OCI-LY3 (cell line): ENCODE measurements around the gene FEM1B.

ENCODE experiments used
- H2AFZ ChIP-seq: fragments of 200-600, 300-600 bp; shearing (Covaris generic); 2 replicates; pipeline ENCODE4 v1.6.0; 2014; ENCODE audit warnings: antibody characterized with exemption, low read depth, low read length
- H3K27ac ChIP-seq: fragments of 200-600, 300-600 bp; sonication (generic); 2 replicates; pipeline ENCODE4 v1.5.1; 2014; ENCODE audit warnings: mild to moderate bottlenecking, low read length, moderate library complexity, mixed read lengths
- H3K27me3 ChIP-seq: fragments of 200-600, 300-600 bp; sonication (generic); 2 replicates; pipeline ENCODE4 v1.6.1; 2014; ENCODE audit warnings: low read depth, low read length, mixed read lengths
- H3K36me3 ChIP-seq: fragments of 200-600, 300-600 bp; sonication (generic); replicated peaks from 2 replicates; pipeline ENCODE3; 2014; ENCODE audit warnings: low read depth, low read length, mixed read lengths
- H3K4me1 ChIP-seq: fragments of 300-600, 200-600 bp; sonication (generic); 2 replicates; pipeline ENCODE4 v1.6.1; 2014; ENCODE audit warnings: low read length, mixed read lengths
- H3K4me2 ChIP-seq: fragments of 200-600, 300-600 bp; sonication (generic); 2 replicates; pipeline ENCODE4 v1.6.1; 2014; ENCODE audit warnings: low read length, mixed read lengths
- H3K4me3 ChIP-seq: fragments of 300-600, 200-600 bp; sonication (generic); 2 replicates; pipeline ENCODE4 v1.5.1; 2014; ENCODE audit warnings: antibody characterized with exemption, mild to moderate bottlenecking, low read length, moderate library complexity
- H3K79me2 ChIP-seq: fragments of 300-600, 200-600 bp; shearing (Covaris generic); 2 replicates; pipeline ENCODE4 v1.6.1; 2014; ENCODE audit warnings: mild to moderate bottlenecking, low read length, mixed read lengths
- H3K9ac ChIP-seq: fragments of 300-600, 200-600 bp; shearing (Covaris generic); 2 replicates; pipeline ENCODE4 v1.6.0; 2014; ENCODE audit warnings: mild to moderate bottlenecking, low read length, moderate library complexity
- H3K9me3 ChIP-seq: fragments of 200-600, 300-600 bp; shearing (Covaris generic); 2 replicates; pipeline ENCODE4 v1.6.1; 2014; ENCODE audit warnings: low read length, mixed read lengths; ENCODE audit not compliant: insufficient read depth
- H4K20me1 ChIP-seq: fragments of 200-600, 300-600 bp; sonication (generic); 2 replicates; pipeline ENCODE4 v1.6.1; 2016; ENCODE audit warnings: low read length, mixed read lengths; ENCODE audit not compliant: insufficient read depth
- EZH2phosphoT487 ChIP-seq: fragments of 200-600 bp; shearing (Covaris generic); IDR thresholded peaks from 2 replicates; pipeline ENCODE4 v1.6.1; 2018; ENCODE audit warnings: antibody characterized with exemption, mixed run types, low read depth
- TF ChIP-seq, protein P1 (sequence below): fragments of 200-600, 300-600 bp; sonication (generic); IDR thresholded peaks from 2 replicates; pipeline ENCODE4 v1.5.1; 2014; ENCODE audit warnings: antibody characterized with exemption, low read length, low read depth

FEM1B gene

DNA sequence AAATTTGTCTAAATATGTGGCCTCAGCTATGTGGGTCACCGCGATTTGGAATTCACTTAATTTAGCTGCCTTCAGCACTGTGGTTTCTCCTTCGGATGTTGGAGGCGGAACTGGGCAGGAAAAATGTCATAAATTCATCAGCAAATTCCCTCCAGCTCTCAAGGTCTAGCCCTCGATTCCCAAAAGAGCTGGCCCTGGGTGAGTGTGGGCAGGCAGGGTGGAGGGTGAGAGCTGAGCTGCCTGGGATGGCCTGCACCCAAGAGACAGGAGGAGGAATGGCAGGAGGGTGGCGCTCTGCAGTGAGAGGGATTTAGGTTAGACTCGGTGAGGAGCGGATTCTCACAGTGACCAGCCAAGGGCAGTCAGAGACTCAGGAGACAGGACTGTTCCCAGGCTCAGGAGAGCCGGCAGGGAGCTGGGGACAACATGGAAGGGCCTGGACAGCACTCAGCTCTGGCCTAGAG, 57.1 kb downstream of the FEM1B start:
- Histone ChIP-seq H3K27ac (no peak overlapping the region), H4K20me1 (no peaks in the 10 kb centered on the region), H2AFZ (no peak overlapping the region), H3K9me3 (no peaks in the 10 kb centered on the region), H3K4me1 (no peaks in the 10 kb centered on the region), H3K79me2 (no peaks in the 10 kb centered on the region), H3K4me2 (no peak overlapping the region), H3K27me3 (peaks cover 14% of the 10 kb centered on the region), H3K4me3 (no peak overlapping the region), H3K36me3 (no peaks in the 10 kb centered on the region), H3K9ac (no peak overlapping the region)
- no peak for TF ChIP-seq EZH2phosphoT487
- TF ChIP-seq, protein P1, sequence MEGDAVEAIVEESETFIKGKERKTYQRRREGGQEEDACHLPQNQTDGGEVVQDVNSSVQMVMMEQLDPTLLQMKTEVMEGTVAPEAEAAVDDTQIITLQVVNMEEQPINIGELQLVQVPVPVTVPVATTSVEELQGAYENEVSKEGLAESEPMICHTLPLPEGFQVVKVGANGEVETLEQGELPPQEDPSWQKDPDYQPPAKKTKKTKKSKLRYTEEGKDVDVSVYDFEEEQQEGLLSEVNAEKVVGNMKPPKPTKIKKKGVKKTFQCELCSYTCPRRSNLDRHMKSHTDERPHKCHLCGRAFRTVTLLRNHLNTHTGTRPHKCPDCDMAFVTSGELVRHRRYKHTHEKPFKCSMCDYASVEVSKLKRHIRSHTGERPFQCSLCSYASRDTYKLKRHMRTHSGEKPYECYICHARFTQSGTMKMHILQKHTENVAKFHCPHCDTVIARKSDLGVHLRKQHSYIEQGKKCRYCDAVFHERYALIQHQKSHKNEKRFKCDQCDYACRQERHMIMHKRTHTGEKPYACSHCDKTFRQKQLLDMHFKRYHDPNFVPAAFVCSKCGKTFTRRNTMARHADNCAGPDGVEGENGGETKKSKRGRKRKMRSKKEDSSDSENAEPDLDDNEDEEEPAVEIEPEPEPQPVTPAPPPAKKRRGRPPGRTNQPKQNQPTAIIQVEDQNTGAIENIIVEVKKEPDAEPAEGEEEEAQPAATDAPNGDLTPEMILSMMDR, result no peak

DNA sequence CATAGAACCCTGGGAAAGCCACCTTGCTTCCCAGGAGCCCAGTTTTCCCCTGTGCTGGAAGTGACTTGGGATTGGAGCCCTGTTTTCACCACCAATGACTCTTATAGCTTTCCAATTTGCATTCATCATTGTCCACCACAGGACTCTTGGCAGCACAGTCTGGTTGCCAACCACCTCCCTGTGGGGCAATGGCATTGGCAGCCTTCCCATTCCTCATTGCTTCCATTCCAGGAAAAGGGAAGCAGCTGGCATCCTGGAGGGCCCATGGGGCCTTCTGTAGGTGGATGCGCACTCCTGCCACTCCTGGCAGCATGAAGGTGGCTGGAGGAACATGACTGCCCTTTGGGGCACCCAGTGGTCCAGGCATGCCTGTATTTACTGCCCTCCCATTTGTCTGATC, 57.7 kb downstream of the FEM1B start:
- no peak overlapping the region for H3K27ac ChIP-seq
- TF ChIP-seq, protein P1, result no peak
- no peak for TF ChIP-seq EZH2phosphoT487
- no peak overlapping the region for H3K4me2 ChIP-seq
- no peaks in the 10 kb centered on the region for H3K9me3 ChIP-seq
- no peaks in the 10 kb centered on the region for H3K36me3 ChIP-seq
- no peak overlapping the region for H3K9ac ChIP-seq
- H2AFZ ChIP-seq, result no peak overlapping the region
- H3K4me3 ChIP-seq, result no peak overlapping the region
- peaks cover 10% of the 10 kb centered on the region; the same call in 1 of the 2 replicates for H3K27me3 ChIP-seq
- no peaks in the 10 kb centered on the region for H3K4me1 ChIP-seq
- no peaks in the 10 kb centered on the region for H4K20me1 ChIP-seq
- no peaks in the 10 kb centered on the region for H3K79me2 ChIP-seq

DNA sequence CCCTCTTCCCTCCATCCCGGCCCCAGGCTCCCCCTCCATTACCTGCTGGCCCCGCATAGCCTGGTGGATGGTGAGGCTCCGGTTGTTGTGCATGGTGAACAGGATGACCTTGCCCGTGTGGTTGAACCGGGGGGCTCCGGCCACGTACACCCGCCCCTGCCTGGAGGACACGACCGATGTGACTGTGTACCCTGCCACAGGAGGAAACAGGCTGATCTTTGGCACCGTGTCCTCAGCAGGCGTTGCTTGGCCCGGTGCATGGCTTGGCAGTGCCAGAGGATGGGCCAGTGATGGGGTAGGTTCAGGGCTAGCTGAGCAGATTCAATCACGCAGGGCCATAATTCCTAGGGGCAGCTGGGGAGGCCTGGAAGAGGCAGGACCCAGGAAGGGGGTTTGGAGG, 58.1 kb downstream of the FEM1B start:
- Histone ChIP-seq H3K27ac (no peak overlapping the region), H3K36me3 (no peaks in the 10 kb centered on the region), H2AFZ (no peak overlapping the region), H3K27me3 (peaks cover 9% of the 10 kb centered on the region; the same call in 1 of the 2 replicates), H3K9ac (no peak overlapping the region), H3K4me2 (no peak overlapping the region), H3K4me3 (no peak overlapping the region), H3K9me3 (no peaks in the 10 kb centered on the region), H3K79me2 (no peaks in the 10 kb centered on the region), H4K20me1 (no peaks in the 10 kb centered on the region), H3K4me1 (no peaks in the 10 kb centered on the region)
- no peak for TF ChIP-seq EZH2phosphoT487
- TF ChIP-seq, protein P1, result no peak

GRCh38 chr15:68336516-68336915, 59.0 kb downstream of the FEM1B start:
- Histone ChIP-seq H3K27ac (no peak overlapping the region), H2AFZ (no peak overlapping the region), H3K79me2 (no peaks in the 10 kb centered on the region), H3K4me1 (no peaks in the 10 kb centered on the region), H3K9me3 (no peaks in the 10 kb centered on the region), H3K4me3 (no peak overlapping the region), H3K4me2 (no peak overlapping the region), H3K27me3 (0 out of 2 replicates have a peak, but pooled peaks cover 6% of the 10 kb centered on the region), H3K36me3 (no peaks in the 10 kb centered on the region), H4K20me1 (no peaks in the 10 kb centered on the region), H3K9ac (no peak overlapping the region)
- TF ChIP-seq, protein P1, result no peak
- no peak for TF ChIP-seq EZH2phosphoT487
